HCT116 (cell line): ENCODE measurements around the gene LRRC52.

Source experiments
- CTCF ChIP-seq, 3 experiments: fragments of 200-600 bp in 1 of 3; sonication (generic) in 1 of 3; IDR thresholded peaks in 2 of 3; conservative IDR thresholded peaks in 1 of 3; 2 replicates each; pipeline ENCODE4 v1.5.1; 2012 to 2017; ENCODE audit warnings: low read depth in 2 of 3, low read length in 2 of 3, antibody characterized with exemption in 1 of 3, borderline replicate concordance in 1 of 3, control low read depth in 1 of 3, mild to moderate bottlenecking in 1 of 3, mixed read lengths in 1 of 3, mixed run types in 1 of 3, moderate library complexity in 1 of 3; ENCODE audit not compliant: insufficient read depth in 1 of 3
- EZH2 ChIP-seq: fragments of 200-600 bp; sonication (generic); IDR thresholded peaks from 2 replicates; pipeline ENCODE4 v1.6.1; 2017; ENCODE audit warnings: antibody characterized with exemption, mixed run types
- EZH2phosphoT487 ChIP-seq: fragments of 200-600 bp; IDR thresholded peaks from 2 replicates; pipeline ENCODE4 v1.6.1; 2018; ENCODE audit warnings: antibody characterized with exemption, borderline replicate concordance
- POLR2A ChIP-seq: IDR thresholded peaks from 2 replicates; pipeline ENCODE4 v1.7.0; 2011; ENCODE audit warnings: borderline replicate concordance; ENCODE audit not compliant: insufficient read depth, insufficient read length; ENCODE audit errors: extremely low read depth
- RAD21 ChIP-seq: IDR thresholded peaks from 2 replicates; pipeline ENCODE4 v1.6.1; 2012; ENCODE audit warnings: low read depth, mild to moderate bottlenecking
- YY1 ChIP-seq: IDR thresholded peaks from 2 replicates; pipeline ENCODE4 v1.6.1; 2011; ENCODE audit warnings: low read length, low read depth, moderate library complexity, mild to moderate bottlenecking; ENCODE audit not compliant: insufficient replicate concordance; ENCODE audit errors: extremely low read depth
- ZNF274 ChIP-seq: fragments of 200-500 bp; sonication (Bioruptor generic); IDR thresholded peaks from 2 replicates; pipeline ENCODE4 v1.6.1; 2014; ENCODE audit warnings: mild to moderate bottlenecking, low read depth, low read length, inconsistent platforms

- no peak for TF ChIP-seq POLR2A
- TF ChIP-seq RAD21 = no peak
- no peak for TF ChIP-seq EZH2
- TF ChIP-seq EZH2phosphoT487 = no peak
- TF ChIP-seq ZNF274 = no peak
- no peak for TF ChIP-seq CTCF (IDR thresholded peaks at IDR 0.05 in 2 of 3, conservative IDR thresholded peaks at IDR 0.05 in 1 of 3; ENCODE audit: borderline replicate concordance in 1 of 3, insufficient read depth in 1 of 3, low read depth in 2 of 3, low read length in 2 of 3)
- TF ChIP-seq YY1 = no peak
Observed at GRCh38 chr1:165564561-165564960, 20.8 kb downstream of the LRRC52 start.
